GM12872 (cell line): Measurements from ENCODE around the gene LGMN.

ENCODE experiments used
- CTCF ChIP-seq: IDR thresholded peaks from 3 replicates; pipeline ENCODE4 v1.5.1; 2011; ENCODE audit warnings: low read depth, mild to moderate bottlenecking, low read length, moderate library complexity; ENCODE audit not compliant: insufficient read depth

LGMN gene

GRCh38 chr14:92694807-92695206, 53.6 kb downstream of the LGMN start:
- TF ChIP-seq CTCF = no peak

GRCh38 chr14:92693998-92694795, 54.2 kb downstream of the LGMN start:
- TF ChIP-seq CTCF = no peak

GRCh38 chr14:92692822-92693226, 55.6 kb downstream of the LGMN start:
- no peak for TF ChIP-seq CTCF

GRCh38 chr14:92690171-92691011, 58.0 kb downstream of the LGMN start:
- TF ChIP-seq CTCF = peak; percentile 78

GRCh38 chr14:92688434-92689375, 59.7 kb downstream of the LGMN start:
- no peak for TF ChIP-seq CTCF

- no peak for TF ChIP-seq CTCF
Observed at GRCh38 chr14:92687681-92688433, 60.6 kb downstream of the LGMN start.
